Activated CD8-positive, alpha-beta memory T cell treated with anti-CD3 and anti-CD28 coated beads for 4 hours (primary cell): ENCODE results near the gene CPA1.

Experiments used
- DNase-seq, 2 donors: peaks; one replicate each; pipeline ENCODE4 v3.0.0-alpha.2; 2020; ENCODE audit warnings: low read depth in 2 of 2

CPA1 gene

DNA sequence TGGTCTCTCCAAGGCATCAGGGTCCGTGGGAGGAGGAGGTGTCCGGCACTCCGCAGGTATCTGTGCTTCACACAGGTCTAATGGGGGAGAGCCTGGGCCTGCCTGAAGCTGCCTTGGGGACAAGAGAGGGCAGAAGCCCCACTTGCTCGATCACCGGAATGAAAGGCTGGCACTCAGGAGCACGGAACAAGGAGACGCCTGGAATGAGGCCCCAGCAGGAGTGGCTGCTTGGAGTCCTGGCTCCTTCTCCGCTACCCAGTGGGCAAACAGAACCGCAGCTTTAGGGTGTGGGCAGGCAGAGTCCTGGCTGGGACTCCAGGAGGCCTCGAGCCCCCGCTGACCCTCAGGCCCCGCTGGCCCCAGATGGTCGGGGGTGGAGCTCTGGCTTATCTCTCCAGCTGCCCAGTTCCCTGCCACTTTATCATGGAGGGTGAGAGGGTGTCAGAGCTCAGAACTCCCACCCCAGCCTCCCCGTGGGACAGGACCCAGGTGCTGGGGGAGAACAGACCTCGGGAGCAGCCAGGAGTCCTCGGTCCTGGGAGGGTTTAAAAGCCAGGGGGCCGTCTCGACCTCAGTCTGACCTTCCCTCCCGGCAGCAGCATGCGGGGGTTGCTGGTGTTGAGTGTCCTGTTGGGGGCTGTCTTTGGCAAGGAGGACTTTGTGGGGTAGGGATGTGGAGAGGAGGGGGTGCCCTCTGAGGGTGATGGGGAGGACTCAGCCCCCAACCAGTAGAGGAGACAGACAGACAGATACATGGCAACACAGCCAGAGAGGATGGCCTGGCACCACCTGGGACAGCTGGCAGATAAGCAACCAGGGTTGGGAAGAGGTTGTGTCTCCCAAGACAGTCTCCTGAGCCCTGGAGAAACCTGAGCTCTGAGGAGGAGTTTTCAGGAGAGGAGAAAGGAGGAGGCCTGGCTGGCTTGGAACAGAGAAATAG lies at the start of gene CPA1:
TSS of gene CPA1 (plus strand) at position 574 of the 940 bp plus-strand sequence. CDS start at position 601, 27 bp downstream.
- DNase-seq: no peak

GRCh38 chr7:130332259-130333053 lies 47.8 kb upstream of the CPA1 start:
- DNase-seq: no peak

DNA sequence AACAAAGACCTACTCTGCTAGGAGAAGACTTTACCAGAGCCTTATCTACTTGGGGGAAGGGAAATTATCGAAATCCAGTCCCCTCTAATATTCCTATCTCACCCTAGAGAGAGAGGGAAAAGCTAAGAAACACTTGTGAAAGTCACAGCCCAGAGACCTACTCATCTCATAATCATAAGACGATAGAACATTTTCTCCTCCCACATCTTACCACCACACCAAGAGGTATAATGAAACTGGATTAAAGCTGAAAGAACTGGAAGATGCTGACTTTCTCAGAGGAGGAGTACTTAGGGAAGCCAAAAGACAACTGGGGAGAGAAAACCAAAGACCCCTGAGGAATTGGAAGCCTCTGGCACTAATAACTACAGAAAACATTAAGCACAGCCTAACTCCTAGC lies 46.5 kb upstream of the CPA1 start:
- DNase-seq: no peak

GRCh38 chr7:130334274-130334673 lies 46.0 kb upstream of the CPA1 start:
- no peak for DNase-seq

GRCh38 chr7:130337410-130337971 lies 42.8 kb upstream of the CPA1 start:
- no peak for DNase-seq

- no peak for DNase-seq
These were observed 42.1 kb upstream of the CPA1 start for GRCh38 chr7:130338233-130338632.

GRCh38 chr7:130341882-130342281 lies 38.4 kb upstream of the CPA1 start:
- no peak for DNase-seq

- DNase-seq: no peak
These were observed 37.5 kb upstream of the CPA1 start for GRCh38 chr7:130342701-130343380.

- DNase-seq: no peak
These were observed 35.9 kb upstream of the CPA1 start, which contains the start of gene CPA5 for GRCh38 chr7:130344271-130344866. Gene CPA5 (plus strand): TSS chr7:130344816. CDS start chr7:130346486, 1,670 bp downstream.

DNA sequence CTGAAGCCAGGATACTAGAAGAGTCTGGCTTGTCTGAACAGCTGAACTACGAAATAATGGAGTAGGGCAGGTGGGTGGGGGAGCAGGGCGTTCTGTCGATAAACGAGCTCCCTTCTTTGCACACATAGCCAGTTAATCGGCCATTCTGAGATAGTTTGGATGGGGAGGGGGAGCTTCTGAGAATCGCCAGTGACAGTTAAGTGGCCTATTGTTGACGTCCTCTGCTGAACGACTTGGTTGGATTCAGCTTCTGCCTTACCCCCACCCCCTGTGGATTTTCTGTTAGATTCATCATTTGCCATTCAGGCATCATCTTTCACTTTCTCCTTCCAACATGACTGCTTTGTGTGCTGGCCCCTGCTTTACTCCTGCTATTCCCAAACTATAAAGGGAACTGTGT lies 35.2 kb upstream of the CPA1 start:
- no peak for DNase-seq

GRCh38 chr7:130345725-130346124 lies 34.6 kb upstream of the CPA1 start:
- DNase-seq: no peak

DNA sequence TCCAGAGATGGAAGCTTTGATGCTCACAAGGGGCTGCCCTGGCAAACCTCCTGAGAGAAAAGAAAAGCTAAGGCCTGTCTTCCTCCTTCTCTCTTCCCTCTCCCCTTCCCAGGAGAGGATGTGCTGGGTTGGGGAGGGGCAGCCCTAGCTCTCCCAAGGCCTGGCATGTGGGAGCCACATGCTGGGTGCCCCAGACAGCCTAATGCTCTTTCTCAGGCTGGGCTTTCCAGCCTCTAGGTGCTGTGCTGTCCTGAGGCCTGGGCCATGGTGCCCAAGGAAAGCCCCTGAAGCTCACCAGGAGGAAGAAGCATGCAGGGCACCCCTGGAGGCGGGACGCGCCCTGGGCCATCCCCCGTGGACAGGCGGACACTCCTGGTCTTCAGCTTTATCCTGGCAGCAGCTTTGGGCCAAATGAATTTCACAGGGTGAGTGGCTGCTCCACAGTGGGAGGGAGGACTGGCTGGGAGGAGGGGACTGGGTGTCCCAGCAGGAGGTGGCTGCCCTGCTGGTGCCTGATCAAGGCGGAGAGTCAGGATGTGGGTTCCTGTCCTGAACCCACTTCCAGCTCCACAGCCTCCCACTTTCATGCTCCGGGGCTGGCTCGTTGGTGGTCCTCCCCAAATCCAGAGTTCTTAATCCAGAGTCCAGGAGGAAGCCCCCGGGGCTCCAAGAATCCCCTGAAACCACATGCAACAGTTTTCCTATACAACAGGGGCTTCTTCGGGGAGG lies 34.0 kb upstream of the CPA1 start:
- DNase-seq: no peak

- no peak for DNase-seq
These were observed 33.4 kb upstream of the CPA1 start for GRCh38 chr7:130346941-130347340.

GRCh38 chr7:130349911-130350782 lies 30.1 kb upstream of the CPA1 start:
- DNase-seq: no peak

GRCh38 chr7:130350945-130351790 lies 29.1 kb upstream of the CPA1 start:
- DNase-seq: no peak

- DNase-seq: no peak
These were observed 28.6 kb upstream of the CPA1 start for GRCh38 chr7:130351791-130352090.

DNA sequence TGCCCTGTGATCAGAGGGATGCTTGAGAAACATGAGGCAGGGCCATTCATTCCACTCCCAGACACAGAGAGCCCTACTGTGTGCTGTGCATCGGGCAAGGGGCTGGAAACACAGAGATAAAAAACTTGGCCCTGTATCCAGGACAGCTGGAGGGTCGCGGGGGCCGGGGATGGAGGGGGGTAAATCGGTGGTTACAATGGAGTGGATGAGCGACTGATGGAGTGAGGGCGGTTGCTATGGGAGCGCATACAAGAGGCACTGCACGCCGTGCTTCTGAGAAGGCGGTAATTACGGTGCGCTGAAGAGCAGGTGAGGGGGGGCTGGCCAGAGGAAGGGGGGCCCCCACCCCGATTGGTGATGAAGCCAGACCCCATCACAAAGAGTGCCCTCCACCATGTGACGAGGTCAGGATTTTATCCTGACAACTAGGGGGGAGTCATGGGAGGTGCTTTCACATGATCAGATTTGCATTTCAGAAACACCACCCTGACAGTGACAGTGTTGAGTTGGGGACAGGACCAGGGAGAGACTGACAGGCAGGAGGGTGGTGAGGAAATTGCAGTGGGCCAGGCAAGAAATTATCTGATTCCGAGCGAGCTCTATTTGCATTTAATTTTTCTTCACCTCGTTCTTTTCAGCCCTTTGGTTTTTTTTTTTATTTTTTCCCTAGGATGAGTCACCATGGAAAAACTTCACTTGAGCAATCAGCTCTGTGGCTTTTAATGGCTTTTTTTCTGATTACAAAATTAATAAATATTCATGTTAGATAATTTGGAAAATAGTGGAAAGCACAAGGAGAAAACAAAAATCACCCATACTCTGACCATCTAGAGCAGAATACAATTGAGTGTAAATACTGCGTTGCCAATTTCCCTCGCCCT lies 27.9 kb upstream of the CPA1 start:
- DNase-seq: no peak

DNA sequence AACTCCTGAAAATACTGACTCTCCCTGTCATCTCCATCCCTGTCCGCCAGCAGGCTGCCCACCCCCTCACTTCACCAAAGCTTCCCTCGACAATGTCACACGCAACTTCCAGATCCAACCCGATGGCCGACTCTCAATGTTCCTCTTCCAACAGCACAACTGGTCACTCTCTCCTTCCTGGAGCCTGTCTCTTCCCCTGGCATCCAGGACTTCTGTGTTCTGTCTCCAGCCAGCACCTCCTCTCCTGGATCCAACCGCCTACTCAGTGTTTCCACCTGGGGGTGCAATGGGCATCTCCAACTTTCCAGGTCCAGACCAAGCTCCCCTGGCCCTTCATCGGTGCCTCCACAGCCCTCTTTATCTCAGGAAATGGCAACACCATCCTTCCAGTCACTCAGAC lies 27.1 kb upstream of the CPA1 start:
- DNase-seq: no peak
